Choroid plexus epithelial cell (primary cell): ENCODE measurements around the gene FOXS1.

Experiments used
- DNase-seq: peaks from one replicate; pipeline ENCODE4 v3.0.0-alpha.2; 2010; ENCODE audit warnings: low read depth
- H3K4me3 ChIP-seq: 2 replicates; pipeline ENCODE4 v1.5.1; 2011; ENCODE audit warnings: low read depth, mild to moderate bottlenecking, control low read depth, low read length, moderate library complexity
- CTCF ChIP-seq: conservative IDR thresholded peaks from 2 replicates; pipeline ENCODE4 v1.5.1; 2011; ENCODE audit warnings: low read depth, mild to moderate bottlenecking, control low read depth, inconsistent platforms, low read length, moderate library complexity

FOXS1 gene

GRCh38 chr20:31821427-31821826, 24.0 kb downstream of the FOXS1 start:
- no peak for TF ChIP-seq CTCF
- H3K4me3 ChIP-seq: no peak overlapping the region
- DNase-seq: no peak

- no peak for DNase-seq
- TF ChIP-seq CTCF: no peak
- H3K4me3 ChIP-seq: no peak overlapping the region
Observed at GRCh38 chr20:31820228-31820627, 25.2 kb downstream of the FOXS1 start.

- no peak for DNase-seq
- TF ChIP-seq CTCF: no peak
- no peak within 1 kb of the TSS for H3K4me3 ChIP-seq
Observed at GRCh38 chr20:31819083-31819784, 26.2 kb downstream of the FOXS1 start, which contains the start of gene MYLK2. TSS of gene MYLK2 (plus strand) at chr20:31819356. CDS start at chr20:31819581, 225 bp downstream.

GRCh38 chr20:31818376-31818908, 27.0 kb downstream of the FOXS1 start:
- no peak for TF ChIP-seq CTCF
- DNase-seq: no peak
- H3K4me3 ChIP-seq: no peak overlapping the region

GRCh38 chr20:31817461-31817860, 27.9 kb downstream of the FOXS1 start:
- DNase-seq: no peak
- H3K4me3 ChIP-seq: no peak overlapping the region
- TF ChIP-seq CTCF: no peak

GRCh38 chr20:31816221-31816620, 29.2 kb downstream of the FOXS1 start:
- no peak for TF ChIP-seq CTCF
- H3K4me3 ChIP-seq: no peak overlapping the region
- DNase-seq: no peak
